Measurements from ENCODE around the gene ASIC4. TPM values are rescaled to one million over a fixed set of nuclear protein-coding genes. Genes with fewer than 3 reads are reported as not detected.

Gene ASIC4
- total RNA-seq, 4 donors from 2014 or later: not detected

DNA sequence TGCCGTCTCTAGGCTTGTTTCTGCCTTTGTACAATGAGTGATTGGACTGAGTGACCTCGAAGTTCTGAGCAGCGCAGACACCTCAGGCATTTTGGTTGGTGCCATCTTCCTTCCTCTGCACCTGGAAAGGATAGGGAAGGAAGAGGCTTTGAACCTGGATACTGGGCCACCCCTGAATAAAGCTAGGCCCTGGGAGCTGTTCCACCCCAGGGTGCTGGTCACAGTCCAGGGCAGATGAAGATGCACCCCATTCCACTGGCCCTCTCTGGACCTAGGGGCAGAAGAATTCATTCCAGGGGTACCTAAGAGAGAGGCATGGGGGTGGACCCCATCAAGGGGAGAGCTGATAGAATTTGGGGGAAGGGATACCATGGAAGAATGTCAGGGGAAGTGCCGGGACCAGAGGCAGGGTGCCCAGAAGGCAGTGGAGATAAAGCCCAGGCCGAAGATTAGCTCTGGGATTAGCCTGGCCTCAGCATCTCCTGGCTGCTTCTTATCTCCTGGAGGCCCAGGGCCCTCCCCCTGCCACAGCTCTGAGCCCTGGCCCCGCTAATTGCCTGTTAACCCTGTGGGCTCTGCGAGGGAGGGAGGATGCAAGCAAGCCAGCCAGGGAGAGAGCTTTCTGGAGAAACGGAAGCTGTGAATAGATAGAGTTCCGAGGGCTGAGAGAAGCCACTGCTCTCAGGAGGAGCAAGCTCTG is 11.4 kb downstream of the ASIC4 start:
- intact Hi-C loops (cut with DNase I): no loop called here
- no peak for DNase-seq (ENCODE audit: extremely low spot score)
- TF ChIP-seq EP300 (IDR thresholded peaks at IDR 0.05) (no peak), POLR2A (IDR thresholded peaks at IDR 0.05; ENCODE audit: low read depth) (no peak), POLR2AphosphoS5 (IDR thresholded peaks at IDR 0.05) (no peak), CTCF (IDR thresholded peaks at IDR 0.05) (no peak)
- Histone ChIP-seq H3K4me3 (no peak overlapping the region), H3K9me3 (no peaks in the 10 kb centered on the region), H3K27me3 (peaks cover 0 to 64% (median 3%) of the 10 kb centered on the region in 4 donors), H3K4me1 (peaks cover 33 to 49% (median 43%) of the 10 kb centered on the region in 4 donors), H3K36me3 (no peaks in the 10 kb centered on the region), H3K27ac (replicated peaks in 1 of 4) (no peak overlapping the region)
- WGBS: 66% methylated on average over 9 of the region's 9 CpGs

DNA sequence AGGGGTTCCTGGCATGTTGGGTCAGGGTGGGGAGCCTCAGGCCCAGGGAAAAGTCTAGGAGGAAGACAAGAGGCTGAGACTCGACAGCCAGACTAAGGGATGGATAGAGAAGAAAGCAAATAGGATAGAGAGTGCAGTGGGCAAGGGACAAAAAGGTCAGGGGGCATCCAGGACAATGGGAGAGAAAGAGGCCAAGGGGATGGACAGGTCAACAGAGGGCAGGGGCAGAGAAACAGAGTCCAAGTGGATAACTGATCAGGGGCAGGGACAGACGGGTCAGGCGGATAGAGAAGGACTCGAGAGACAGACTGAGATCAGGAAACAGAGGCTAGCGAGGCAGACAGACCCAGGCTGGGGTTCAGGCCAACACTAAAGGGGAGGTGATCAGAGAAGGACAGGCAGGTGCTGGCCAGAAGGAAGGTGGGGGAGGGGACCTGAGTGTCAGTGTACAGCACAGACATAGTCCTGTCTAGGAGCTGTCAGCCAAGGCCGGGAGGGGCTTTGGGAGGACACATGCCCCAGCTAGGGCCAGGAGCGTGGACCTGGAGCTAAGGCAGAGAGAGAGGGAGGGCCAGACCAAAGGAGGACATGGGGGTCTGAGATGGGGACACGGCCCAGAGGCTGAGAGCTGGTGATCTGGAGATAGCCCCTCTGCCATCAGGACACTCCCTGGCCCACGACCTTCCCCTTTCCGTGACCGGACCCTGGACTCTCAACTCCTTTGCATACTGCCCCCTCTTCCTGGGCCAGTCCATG is 12.2 kb downstream of the ASIC4 start:
- TF ChIP-seq POLR2A (IDR thresholded peaks at IDR 0.05; ENCODE audit: low read depth): no peak
- no peak overlapping the region for H3K27ac ChIP-seq (replicated peaks in 1 of 4)
- DNase-seq (ENCODE audit: extremely low spot score): no peak
- H3K36me3 ChIP-seq: no peaks in the 10 kb centered on the region
- H3K4me3 ChIP-seq: no peak overlapping the region
- H3K4me1 ChIP-seq: peaks cover 28 to 41% (median 35%) of the 10 kb centered on the region in 4 donors
- peaks cover 0 to 60% (median 3%) of the 10 kb centered on the region in 4 donors for H3K27me3 ChIP-seq
- no peaks in the 10 kb centered on the region for H3K9me3 ChIP-seq
- intact Hi-C loops (cut with DNase I): no loop called here
- WGBS: 71% methylated on average over 10 of the region's 11 CpGs

- no peak for DNase-seq (ENCODE audit: extremely low spot score)
- no peaks in the 10 kb centered on the region for H3K9me3 ChIP-seq
- H3K36me3 ChIP-seq: no peaks in the 10 kb centered on the region
- H3K4me3 ChIP-seq: no peak overlapping the region
- H3K27me3 ChIP-seq: peaks cover 0 to 65% (median 3%) of the 10 kb centered on the region in 4 donors
- 100% methylated on average over 1 of the region's 6 CpGs for WGBS
- TF ChIP-seq POLR2A (IDR thresholded peaks at IDR 0.05; ENCODE audit: low read depth) (no peak), CTCF (IDR thresholded peaks at IDR 0.05) (no peak), POLR2AphosphoS5 (IDR thresholded peaks at IDR 0.05) (no peak), EP300 (IDR thresholded peaks at IDR 0.05) (no peak)
- no peak overlapping the region for H3K27ac ChIP-seq (replicated peaks in 1 of 4)
- H3K4me1 ChIP-seq: peaks cover 23 to 35% (median 30%) of the 10 kb centered on the region in 4 donors
- intact Hi-C loops (cut with DNase I): no loop called here
Measured at GRCh38 chr2:219527076-219527394, 12.8 kb downstream of the ASIC4 start.

DNA sequence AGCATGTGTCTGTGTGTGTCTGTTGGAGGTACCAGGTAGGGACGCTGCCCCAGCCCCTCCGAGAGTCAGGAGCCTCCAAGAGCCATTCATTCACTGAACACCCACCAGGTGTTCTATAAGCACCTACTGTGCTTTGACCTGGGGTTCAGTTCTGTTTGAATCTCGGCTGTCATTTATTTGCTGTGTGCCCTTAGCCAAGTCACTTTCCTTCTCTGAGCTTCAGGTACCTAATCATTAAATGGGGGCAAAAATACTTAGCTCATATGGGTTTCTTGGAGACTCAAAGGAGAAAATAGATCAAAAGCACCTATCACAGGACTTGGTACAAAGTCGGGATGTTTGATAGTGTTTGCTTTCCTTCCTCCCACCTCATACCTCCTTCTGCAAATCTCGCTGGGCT is 13.2 kb downstream of the ASIC4 start:
- DNase-seq (ENCODE audit: extremely low spot score): no peak
- TF ChIP-seq EP300 (IDR thresholded peaks at IDR 0.05) (no peak), CTCF (IDR thresholded peaks at IDR 0.05) (no peak), POLR2AphosphoS5 (IDR thresholded peaks at IDR 0.05) (no peak), POLR2A (IDR thresholded peaks at IDR 0.05; ENCODE audit: low read depth) (no peak)
- H3K27me3 ChIP-seq: peaks cover 0 to 61% (median 3%) of the 10 kb centered on the region in 4 donors
- peaks cover 18 to 31% (median 26%) of the 10 kb centered on the region in 4 donors for H3K4me1 ChIP-seq
- intact Hi-C loops (cut with DNase I): no loop called here
- no peaks in the 10 kb centered on the region for H3K9me3 ChIP-seq
- no peak overlapping the region for H3K27ac ChIP-seq (replicated peaks in 1 of 4)
- no peaks in the 10 kb centered on the region for H3K36me3 ChIP-seq
- no peak overlapping the region for H3K4me3 ChIP-seq
- 71% methylated on average over 3 of the region's 5 CpGs for WGBS

Data from esophagus muscularis mucosa (tissue), 4 donors.